SW 1271 (cell line): ENCODE results near the gene OR5V1.
"Not testable (repeated sequence)": the region's sequence is repeated elsewhere in the genome, so short reads cannot be mapped to it uniquely, and the experiment has no call there.

ENCODE experiments used
- DNase-seq, 2 experiments: peaks; one replicate each; lab custom pipeline; 2025; lab: John Stamatoyannopoulos, UW

The OR5V1 gene

GRCh38 chr6:29368765-29369164, at the start of gene OR5V1:
Gene OR5V1 (minus strand): TSS chr6:29368865. CDS start chr6:29356195, 12,670 bp downstream.
- DNase-seq, result no peak

GRCh38 chr6:29414588-29414987, 45.9 kb upstream of the OR5V1 start, which contains the start of gene OR12D1:
Gene OR12D1 (plus strand): TSS chr6:29414928.
- peak in 1 of 2 experiments; percentile 14 for DNase-seq

DNA sequence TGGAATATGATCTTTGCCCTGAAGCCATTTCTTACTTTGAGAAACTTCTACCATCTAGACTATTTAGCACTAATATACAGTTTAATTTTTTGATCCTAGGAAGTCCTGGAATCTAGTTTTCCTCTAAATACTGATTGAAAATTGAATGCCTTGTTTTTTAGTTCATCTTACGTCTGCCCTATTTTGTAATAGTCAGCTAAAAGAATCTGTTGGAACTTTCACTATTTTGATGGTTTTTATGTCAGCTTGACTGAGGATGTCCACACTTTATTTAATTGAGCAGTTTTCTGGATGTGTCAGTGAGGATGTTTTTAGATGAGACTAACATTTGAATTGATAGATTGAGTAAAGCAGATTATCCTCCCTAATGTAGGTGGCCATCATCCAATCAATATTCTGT, 35.1 kb upstream of the OR5V1 start:
- DNase-seq, result no peak

- DNase-seq, result no peak
These were observed 30.9 kb upstream of the OR5V1 start for GRCh38 chr6:29399525-29399924.

- no peak for DNase-seq
These were observed 26.7 kb upstream of the OR5V1 start, which contains the start of gene OR12D2 for GRCh38 chr6:29395331-29395730. Gene OR12D2 (plus strand): TSS chr6:29395631. CDS start chr6:29396700, 1,069 bp downstream.

DNA sequence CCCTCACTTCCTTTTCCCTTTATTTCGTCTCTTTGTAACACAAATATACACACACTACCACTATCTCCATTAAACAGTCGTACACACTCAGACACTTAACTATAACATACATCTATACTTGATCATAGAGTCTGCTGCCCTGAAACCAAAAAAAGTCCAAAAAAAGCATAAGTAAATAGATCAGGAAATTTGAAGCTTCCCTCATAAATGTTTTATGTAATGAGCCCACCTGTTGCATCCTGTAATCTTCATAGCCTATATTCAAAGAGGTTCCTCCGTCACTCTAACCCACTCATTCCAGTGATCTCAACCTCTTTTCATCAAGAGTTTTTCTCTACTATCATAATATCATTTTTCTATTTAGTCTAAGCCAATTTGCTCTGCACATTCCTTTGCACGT, 19.9 kb upstream of the OR5V1 start:
- no peak for DNase-seq

- peak in 1 of 2 experiments; percentile 18 for DNase-seq
These were observed 7.3 kb upstream of the OR5V1 start for GRCh38 chr6:29376003-29376402.

DNA sequence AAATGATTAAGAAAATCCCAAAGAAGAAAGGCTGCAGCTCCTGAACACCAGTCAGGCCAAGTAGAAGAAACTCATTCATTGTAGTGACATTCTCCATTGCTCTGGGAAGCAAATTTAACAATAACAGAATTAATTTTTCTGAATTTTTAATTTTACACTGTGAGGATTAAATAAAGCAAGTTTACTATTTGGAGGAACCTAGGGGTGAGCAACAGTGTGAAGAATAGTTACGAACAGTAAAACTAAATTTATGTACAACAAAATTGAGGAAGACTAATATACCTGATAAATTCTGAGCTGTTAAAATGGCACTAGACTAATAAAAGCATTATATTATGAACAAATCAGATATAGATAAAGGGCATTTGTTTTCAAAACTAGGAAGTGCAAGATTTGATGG, 6.5 kb upstream of the OR5V1 start, which contains the start of gene OR12D3:
Gene OR12D3, minus strand, starts transcription at position 101 of the 400 bp plus-strand sequence. Its CDS starts 4 bp downstream, at position 97.
- no peak for DNase-seq

- no peak for DNase-seq
These were observed 13.1 kb downstream of the OR5V1 start for GRCh38 chr6:29355603-29356002.

- DNase-seq, result no peak
These were observed 13.7 kb downstream of the OR5V1 start for GRCh38 chr6:29354980-29355379.

- not testable (repeated sequence) for DNase-seq
These were observed 19.3 kb downstream of the OR5V1 start for GRCh38 chr6:29349348-29349747.

DNA sequence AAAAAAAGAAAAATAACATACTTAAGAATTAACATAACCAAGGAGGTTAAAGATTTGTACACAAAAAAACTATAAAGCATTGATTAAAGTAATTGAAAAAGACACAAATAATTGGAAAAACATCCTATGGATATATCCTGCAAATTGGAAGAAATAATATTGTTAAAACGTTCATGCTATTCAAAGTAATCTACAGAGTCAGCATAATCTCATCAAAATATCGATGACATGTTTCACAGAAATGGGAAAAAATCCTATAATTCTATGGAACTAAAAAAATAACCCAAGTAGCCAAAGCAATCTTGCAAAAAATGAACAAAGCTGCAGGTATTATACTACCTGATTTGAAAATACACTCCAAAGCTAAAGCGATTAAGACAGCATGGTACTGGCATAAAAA, 23.3 kb downstream of the OR5V1 start:
- DNase-seq, result no peak

DNA sequence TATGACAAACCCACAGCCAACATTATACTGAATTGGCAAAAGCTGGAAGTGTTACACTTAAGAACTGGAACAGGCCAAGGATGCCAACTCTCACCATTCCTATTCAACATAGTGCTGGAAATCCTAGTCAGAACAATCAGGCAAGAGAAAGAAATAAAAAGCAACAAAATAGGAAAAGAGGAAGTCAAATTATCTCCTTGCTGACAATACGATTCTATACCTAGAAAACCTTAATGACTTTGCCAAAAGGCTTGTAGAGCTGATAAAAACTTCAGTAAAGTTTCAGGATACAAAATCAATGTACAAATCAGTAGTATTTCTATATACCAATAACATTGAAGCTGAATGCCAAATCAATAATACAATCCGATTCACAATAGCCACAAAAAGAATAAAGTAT, 32.4 kb downstream of the OR5V1 start:
- no peak for DNase-seq

- no peak for DNase-seq
These were observed 36.0 kb downstream of the OR5V1 start for GRCh38 chr6:29332676-29333075.

DNA sequence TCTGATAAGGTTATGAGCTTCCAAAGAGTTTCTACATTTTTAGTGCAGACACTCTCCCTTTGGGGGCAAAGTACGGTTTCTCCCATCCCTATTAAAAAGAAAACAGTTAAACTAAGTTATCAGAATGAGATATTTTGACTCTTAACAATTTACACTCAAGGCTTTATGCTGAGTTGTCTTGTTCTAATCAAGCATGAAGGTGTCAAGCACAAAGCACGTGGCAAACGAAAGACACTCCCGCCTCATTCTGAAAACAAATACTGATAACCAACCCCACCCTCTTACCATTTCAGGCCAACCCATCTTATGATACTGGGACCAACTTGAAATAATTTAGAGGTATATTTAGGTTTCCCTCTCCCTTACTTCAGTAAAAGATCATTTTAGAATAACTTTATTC, 42.9 kb downstream of the OR5V1 start:
- no peak for DNase-seq

- not testable (repeated sequence) for DNase-seq
These were observed 45.3 kb downstream of the OR5V1 start for GRCh38 chr6:29323332-29323731.

DNA sequence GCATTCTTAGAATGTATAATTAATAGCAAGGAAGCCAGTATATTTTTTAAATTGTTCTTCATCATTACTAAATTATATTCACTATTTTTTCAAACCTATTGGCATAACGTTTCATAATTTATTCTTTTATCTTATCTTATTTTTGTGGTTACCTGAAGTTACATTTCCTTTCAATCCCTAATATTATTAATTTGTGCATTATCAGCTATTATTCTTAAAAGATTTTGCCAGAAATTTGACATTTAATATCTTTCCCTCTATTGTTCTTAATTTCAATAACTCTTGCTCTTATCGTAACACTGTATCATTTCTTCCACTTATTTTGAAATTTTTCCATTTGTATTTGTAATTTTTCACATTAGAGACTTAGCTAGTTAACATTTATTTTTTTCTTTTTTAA, 48.7 kb downstream of the OR5V1 start:
- DNase-seq, result no peak
